ENCODE data around the gene RPS16. TPM values are rescaled to one million over a fixed set of nuclear protein-coding genes. Genes with fewer than 3 reads are reported as not detected.

The RPS16 gene
- total RNA-seq, 1 donor from 2014 or later: 1,860 TPM

GRCh38 chr19:39384839-39385568 lies 50.7 kb downstream of the RPS16 start:
- Mint-ChIP-seq H3K4me1 (ENCODE audit: unreplicated experiment) (peaks cover 5% of the 10 kb centered on the region), H3K4me3 (ENCODE audit: unreplicated experiment) (no peak overlapping the region), H3K27me3 (ENCODE audit: unreplicated experiment) (no peaks in the 10 kb centered on the region), H3K27ac (ENCODE audit: unreplicated experiment) (peak overlapping the region; percentile 47), H3K36me3 (ENCODE audit: unreplicated experiment) (peaks cover 41% of the 10 kb centered on the region), H3K9me3 (ENCODE audit: unreplicated experiment) (no peaks in the 10 kb centered on the region)
- DNase-seq (ENCODE audit: extremely low spot score, unreplicated experiment): no peak
- TF ChIP-seq CTCF (IDR thresholded peaks at IDR 0.05): no peak

Small RNA genes within 50 kb of the gene (microRNA-seq; reads per million reads assigned to microRNA genes)
- not detected for gene MIR4530 (ENCODE audit: unreplicated experiment)

Other genes starting within 250 kb of the RPS16 start
- not detected in 2 replicates for gene NCCRP1, start 239.0 kb downstream of the RPS16 start, total RNA-seq
- not detected in 2 replicates for gene SYCN, start 231.7 kb downstream of the RPS16 start, total RNA-seq
- gene IFNL3, start 190.9 kb downstream of the RPS16 start, total RNA-seq: not detected in 2 replicates
- not detected in 2 replicates for gene IFNL4, start 187.1 kb downstream of the RPS16 start, total RNA-seq
- not detected in 2 replicates for gene IFNL2, start 167.6 kb downstream of the RPS16 start, total RNA-seq
- not detected in 2 replicates for gene IFNL1, start 139.5 kb downstream of the RPS16 start, total RNA-seq
- 0.31 and 0.35 TPM in 2 replicates for gene LRFN1, start 115.1 kb downstream of the RPS16 start, total RNA-seq
- gene GMFG, start 99.9 kb downstream of the RPS16 start, total RNA-seq: not detected in 2 replicates
- gene SAMD4B, start 93.5 kb downstream of the RPS16 start, total RNA-seq: 100 and 101 TPM in 2 replicates
- 45.6 and 45.9 TPM in 2 replicates for gene PAF1, start 44.8 kb downstream of the RPS16 start, total RNA-seq
- gene MED29, start 44.6 kb downstream of the RPS16 start, total RNA-seq: 37.1 and 38.7 TPM in 2 replicates
- 81.5 and 105 TPM in 2 replicates for gene ZFP36, start 29.1 kb downstream of the RPS16 start, total RNA-seq
- 131 and 150 TPM in 2 replicates for gene PLEKHG2, start 23.3 kb downstream of the RPS16 start, total RNA-seq
- gene SUPT5H, start 9.6 kb upstream of the RPS16 start, total RNA-seq: 130 and 132 TPM in 2 replicates
- 55.9 and 56.0 TPM in 2 replicates for gene TIMM50, start 44.9 kb upstream of the RPS16 start, total RNA-seq
- 0.42 and 0.62 TPM in 2 replicates for gene DLL3, start 63.0 kb upstream of the RPS16 start, total RNA-seq
- gene SELENOV, start 79.2 kb upstream of the RPS16 start, total RNA-seq: not detected in 2 replicates
- gene EID2B, start 96.9 kb upstream of the RPS16 start, total RNA-seq: 3.6 and 4.0 TPM in 2 replicates
- gene EID2, start 104.2 kb upstream of the RPS16 start, total RNA-seq: 16.6 and 18.1 TPM in 2 replicates
- gene LGALS13, start 166.6 kb upstream of the RPS16 start, total RNA-seq: not detected in 2 replicates
- gene LGALS16, start 220.0 kb upstream of the RPS16 start, total RNA-seq: not detected in 2 replicates